ENCODE measurements around the gene DMC1. TPM values are rescaled to one million over a fixed set of nuclear protein-coding genes. Genes with fewer than 3 reads are reported as not detected.
A peak's percentile ranks its signal among the peaks of the same experiment; 100 is the strongest.

Gene DMC1
- total and polyA plus RNA-seq, 9 of the 15 experiments (the other 6 are each of a cell fraction or from before 2014, with no cell fraction given): 5.5 to 55.5 (median 9.8) TPM

DNA sequence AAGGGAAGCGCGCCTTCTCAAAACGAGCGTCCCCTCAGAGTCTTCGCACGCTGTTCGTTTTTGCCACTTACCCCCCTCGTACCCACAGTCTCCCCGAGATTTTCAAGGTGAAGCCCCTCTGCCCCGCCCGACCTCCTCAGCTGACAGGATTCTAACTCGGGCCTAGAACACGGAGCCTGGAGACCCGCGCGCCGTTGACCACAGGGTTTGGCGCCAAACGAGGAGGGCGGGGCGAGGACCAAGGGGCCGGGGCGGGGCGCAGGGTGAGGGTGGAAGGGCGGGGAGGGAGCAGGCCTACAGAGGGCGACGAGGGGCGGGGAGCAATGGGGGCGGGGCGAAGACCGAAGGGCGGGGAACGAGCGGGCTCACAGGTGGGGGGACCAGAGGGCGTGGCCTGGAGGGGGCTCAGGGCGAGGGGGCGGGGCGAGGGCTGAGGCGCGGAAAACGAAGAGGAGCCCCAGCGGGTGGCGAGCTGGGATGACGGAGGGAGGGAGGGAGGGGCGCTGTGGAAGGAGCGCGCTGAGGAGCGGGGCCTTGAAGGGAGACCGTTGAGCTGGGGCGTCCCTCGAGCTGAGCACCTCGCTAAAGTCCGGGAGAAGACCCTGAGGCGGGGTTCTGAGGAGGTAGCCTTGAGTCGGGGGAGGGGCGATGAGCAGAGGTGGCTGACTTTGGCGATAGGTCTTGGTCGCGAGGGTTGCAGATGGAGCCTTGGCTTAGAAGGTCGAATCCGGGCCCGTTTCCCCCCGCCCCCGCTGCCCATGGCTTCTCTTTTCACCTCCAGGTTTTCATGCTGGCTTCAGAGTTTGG is at the start of gene DMC1 (continued):
- TF ChIP-seq, protein P1, sequence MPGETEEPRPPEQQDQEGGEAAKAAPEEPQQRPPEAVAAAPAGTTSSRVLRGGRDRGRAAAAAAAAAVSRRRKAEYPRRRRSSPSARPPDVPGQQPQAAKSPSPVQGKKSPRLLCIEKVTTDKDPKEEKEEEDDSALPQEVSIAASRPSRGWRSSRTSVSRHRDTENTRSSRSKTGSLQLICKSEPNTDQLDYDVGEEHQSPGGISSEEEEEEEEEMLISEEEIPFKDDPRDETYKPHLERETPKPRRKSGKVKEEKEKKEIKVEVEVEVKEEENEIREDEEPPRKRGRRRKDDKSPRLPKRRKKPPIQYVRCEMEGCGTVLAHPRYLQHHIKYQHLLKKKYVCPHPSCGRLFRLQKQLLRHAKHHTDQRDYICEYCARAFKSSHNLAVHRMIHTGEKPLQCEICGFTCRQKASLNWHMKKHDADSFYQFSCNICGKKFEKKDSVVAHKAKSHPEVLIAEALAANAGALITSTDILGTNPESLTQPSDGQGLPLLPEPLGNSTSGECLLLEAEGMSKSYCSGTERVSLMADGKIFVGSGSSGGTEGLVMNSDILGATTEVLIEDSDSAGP (CRISPR knock-in tag; IDR thresholded peaks at IDR 0.05): no peak
- TF ChIP-seq ZNF695 (CRISPR knock-in tag; IDR thresholded peaks at IDR 0.05) (no peak), TEAD2 (tag; IDR thresholded peaks at IDR 0.05) (no peak), CREM (IDR thresholded peaks at IDR 0.05; ENCODE audit: low read depth) (peak; percentile 82), MTA1 (IDR thresholded peaks at IDR 0.05; ENCODE audit: borderline replicate concordance) (no peak), COPS2 (conservative IDR thresholded peaks at IDR 0.05) (no peak), PHF20 (IDR thresholded peaks at IDR 0.05; ENCODE audit: partially characterized antibody) (peak; percentile 13), ZNF124 (CRISPR knock-in tag; IDR thresholded peaks at IDR 0.05) (no peak), JUND (IDR thresholded peaks at IDR 0.05; ENCODE audit: borderline replicate concordance, low read depth, low read length) (0 out of 2 replicates have a peak, but pooled peaks have one; percentile 7), JUND (tag; IDR thresholded peaks at IDR 0.05; ENCODE audit: borderline replicate concordance, low read depth, low read length) (no peak), MTA3 (IDR thresholded peaks at IDR 0.05; ENCODE audit: borderline replicate concordance) (no peak), GABPA (tag; conservative IDR thresholded peaks at IDR 0.05; ENCODE audit: low read depth) (no peak), TBL1XR1 (IDR thresholded peaks at IDR 0.05; ENCODE audit: low read length in 2 of 2) (no peak), ZNF431 (CRISPR knock-in tag; IDR thresholded peaks at IDR 0.05) (no peak), PCBP1 (IDR thresholded peaks at IDR 0.05; ENCODE audit: low read depth, low read length, poor library complexity, severe bottlenecking) (no peak), NFE2L1 (tag; IDR thresholded peaks at IDR 0.05; ENCODE audit: borderline replicate concordance, low read depth) (no peak), RBM34 (IDR thresholded peaks at IDR 0.05; ENCODE audit: borderline replicate concordance, insufficient read depth, low read length) (no peak), PTBP1 (IDR thresholded peaks at IDR 0.05; ENCODE audit: low read depth, low read length) (no peak), ZNF263 (CRISPR knock-in tag; IDR thresholded peaks at IDR 0.05; ENCODE audit: borderline replicate concordance) (peak; percentile 94), ZNF146 (CRISPR knock-in tag; IDR thresholded peaks at IDR 0.05; ENCODE audit: unreplicated experiment) (no peak), CEBPB (tag; IDR thresholded peaks at IDR 0.05) (no peak), SAFB2 (IDR thresholded peaks at IDR 0.05; ENCODE audit: borderline replicate concordance, low read depth, low read length, severe bottlenecking) (no peak)
- TF ChIP-seq, protein P2, sequence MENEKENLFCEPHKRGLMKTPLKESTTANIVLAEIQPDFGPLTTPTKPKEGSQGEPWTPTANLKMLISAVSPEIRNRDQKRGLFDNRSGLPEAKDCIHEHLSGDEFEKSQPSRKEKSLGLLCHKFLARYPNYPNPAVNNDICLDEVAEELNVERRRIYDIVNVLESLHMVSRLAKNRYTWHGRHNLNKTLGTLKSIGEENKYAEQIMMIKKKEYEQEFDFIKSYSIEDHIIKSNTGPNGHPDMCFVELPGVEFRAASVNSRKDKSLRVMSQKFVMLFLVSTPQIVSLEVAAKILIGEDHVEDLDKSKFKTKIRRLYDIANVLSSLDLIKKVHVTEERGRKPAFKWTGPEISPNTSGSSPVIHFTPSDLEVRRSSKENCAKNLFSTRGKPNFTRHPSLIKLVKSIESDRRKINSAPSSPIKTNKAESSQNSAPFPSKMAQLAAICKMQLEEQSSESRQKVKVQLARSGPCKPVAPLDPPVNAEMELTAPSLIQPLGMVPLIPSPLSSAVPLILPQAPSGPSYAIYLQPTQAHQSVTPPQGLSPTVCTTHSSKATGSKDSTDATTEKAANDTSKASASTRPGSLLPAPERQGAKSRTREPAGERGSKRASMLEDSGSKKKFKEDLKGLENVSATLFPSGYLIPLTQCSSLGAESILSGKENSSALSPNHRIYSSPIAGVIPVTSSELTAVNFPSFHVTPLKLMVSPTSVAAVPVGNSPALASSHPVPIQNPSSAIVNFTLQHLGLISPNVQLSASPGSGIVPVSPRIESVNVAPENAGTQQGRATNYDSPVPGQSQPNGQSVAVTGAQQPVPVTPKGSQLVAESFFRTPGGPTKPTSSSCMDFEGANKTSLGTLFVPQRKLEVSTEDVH (IDR thresholded peaks at IDR 0.05; ENCODE audit: low read depth, partially characterized antibody): peak; percentile 95

Data from K562 (cell line).